ENCODE data around the gene PVALB. TPM values are rescaled to one million over a fixed set of nuclear protein-coding genes. Genes with fewer than 3 reads are reported as not detected.
"Not testable (repeated sequence)": the region's sequence is repeated elsewhere in the genome, so short reads cannot be mapped to it uniquely, and the experiment has no call there.

The PVALB gene
- total and polyA plus RNA-seq, 5 donors from 2014 or later = not detected

GRCh38 chr22:36757668-36758211 lies 59.1 kb downstream of the PVALB start:
- H3K36me3 Mint-ChIP-seq = peaks cover 5% of the 10 kb centered on the region
- peaks cover under 1% of the 10 kb centered on the region for H3K27me3 Mint-ChIP-seq

GRCh38 chr22:36756746-36757655 lies 59.8 kb downstream of the PVALB start:
- no peak overlapping the region for H3K27ac ChIP-seq (ENCODE audit: insufficient read depth, low read length, poor library complexity, severe bottlenecking)
- Mint-ChIP-seq H3K4me1 (peaks cover 0 to 10% (median 2%) of the 10 kb centered on the region in 4 donors), H3K27me3 (peaks cover 6% of the 10 kb centered on the region), H3K36me3 (peaks cover 3% of the 10 kb centered on the region), H3K9me3 (no peaks in the 10 kb centered on the region), H3K27ac (peak overlapping the region in 1 of 3 donors; percentile 75), H3K4me3 (no peak overlapping the region)
- DNase-seq (no peak), ATAC-seq (ENCODE audit: low read depth in 2 of 2) (no peak)
- no peaks in the 10 kb centered on the region for H3K27me3 ChIP-seq (ENCODE audit: control insufficient read depth, insufficient read depth, low read length)
- peaks cover 5% of the 10 kb centered on the region for H3K4me1 ChIP-seq (ENCODE audit: control insufficient read depth, insufficient read depth, low read length, poor library complexity, severe bottlenecking)
- no peak overlapping the region for H3K4me3 ChIP-seq (ENCODE audit: low read depth, low read length)
- H3K36me3 ChIP-seq (ENCODE audit: control insufficient read depth, insufficient read depth, low read length) = no peaks in the 10 kb centered on the region
- no peaks in the 10 kb centered on the region for H3K9me3 ChIP-seq (ENCODE audit: control insufficient read depth in 2 of 2, low read length in 2 of 2)

More at GRCh38 chr22:36757668-36758211, 59.1 kb downstream of the PVALB start:
- Histone ChIP-seq H3K36me3 (ENCODE audit: control insufficient read depth, insufficient read depth, low read length) (no peaks in the 10 kb centered on the region), H3K27me3 (ENCODE audit: control insufficient read depth, insufficient read depth, low read length) (no peaks in the 10 kb centered on the region), H3K9me3 (ENCODE audit: control insufficient read depth in 2 of 2, low read length in 2 of 2) (no peaks in the 10 kb centered on the region), H3K4me1 (ENCODE audit: control insufficient read depth, insufficient read depth, low read length, poor library complexity, severe bottlenecking) (peaks cover 5% of the 10 kb centered on the region), H3K27ac (ENCODE audit: insufficient read depth, low read length, poor library complexity, severe bottlenecking) (no peak overlapping the region), H3K4me3 (ENCODE audit: low read depth, low read length) (no peak overlapping the region)
- peak; percentile 77 to 79 for ATAC-seq (ENCODE audit: low read depth in 2 of 2)
- H3K4me3 Mint-ChIP-seq = no peak overlapping the region
- H3K9me3 Mint-ChIP-seq = no peaks in the 10 kb centered on the region
- peak; percentile 60 to 78 (median 65) for DNase-seq
- H3K4me1 Mint-ChIP-seq = peaks cover 0 to 10% (median 2%) of the 10 kb centered on the region in 4 donors
- H3K27ac Mint-ChIP-seq = peak overlapping the region in 1 of 3 donors; percentile 75

GRCh38 chr22:36756031-36756430 lies 60.8 kb downstream of the PVALB start:
- Histone ChIP-seq H3K4me3 (ENCODE audit: low read depth, low read length) (no peak overlapping the region), H3K27ac (ENCODE audit: insufficient read depth, low read length, poor library complexity, severe bottlenecking) (no peak overlapping the region), H3K27me3 (ENCODE audit: control insufficient read depth, insufficient read depth, low read length) (no peaks in the 10 kb centered on the region), H3K9me3 (ENCODE audit: control insufficient read depth in 2 of 2, low read length in 2 of 2) (no peaks in the 10 kb centered on the region), H3K36me3 (ENCODE audit: control insufficient read depth, insufficient read depth, low read length) (no peaks in the 10 kb centered on the region), H3K4me1 (ENCODE audit: control insufficient read depth, insufficient read depth, low read length, poor library complexity, severe bottlenecking) (peaks cover 5% of the 10 kb centered on the region)
- Mint-ChIP-seq H3K4me3 (no peak overlapping the region), H3K4me1 (peaks cover 0 to 10% (median 2%) of the 10 kb centered on the region in 4 donors), H3K9me3 (no peaks in the 10 kb centered on the region), H3K36me3 (peaks cover 3% of the 10 kb centered on the region), H3K27ac (no peak overlapping the region), H3K27me3 (peaks cover 6% of the 10 kb centered on the region)
- DNase-seq (no peak), ATAC-seq (ENCODE audit: low read depth in 2 of 2) (no peak)

GRCh38 chr22:36755316-36755715 lies 61.5 kb downstream of the PVALB start:
- Histone ChIP-seq H3K4me1 (ENCODE audit: control insufficient read depth, insufficient read depth, low read length, poor library complexity, severe bottlenecking) (peaks cover 5% of the 10 kb centered on the region), H3K27ac (ENCODE audit: insufficient read depth, low read length, poor library complexity, severe bottlenecking) (no peak overlapping the region), H3K27me3 (ENCODE audit: control insufficient read depth, insufficient read depth, low read length) (no peaks in the 10 kb centered on the region), H3K9me3 (ENCODE audit: control insufficient read depth in 2 of 2, low read length in 2 of 2) (no peaks in the 10 kb centered on the region), H3K36me3 (ENCODE audit: control insufficient read depth, insufficient read depth, low read length) (no peaks in the 10 kb centered on the region), H3K4me3 (ENCODE audit: low read depth, low read length) (no peak overlapping the region)
- Mint-ChIP-seq H3K4me1 (peaks cover 0 to 10% (median 2%) of the 10 kb centered on the region in 4 donors), H3K27me3 (peaks cover 6% of the 10 kb centered on the region), H3K27ac (no peak overlapping the region), H3K36me3 (peaks cover 3% of the 10 kb centered on the region), H3K4me3 (no peak overlapping the region), H3K9me3 (no peaks in the 10 kb centered on the region)
- no peak for DNase-seq
- no peak for ATAC-seq (ENCODE audit: low read depth in 2 of 2)

GRCh38 chr22:36754881-36755280 lies 62.0 kb downstream of the PVALB start:
- not testable (repeated sequence) for H3K4me1 ChIP-seq (ENCODE audit: control insufficient read depth, insufficient read depth, low read length, poor library complexity, severe bottlenecking); H3K27ac ChIP-seq (ENCODE audit: insufficient read depth, low read length, poor library complexity, severe bottlenecking); H3K27me3 Mint-ChIP-seq; H3K4me3 ChIP-seq (ENCODE audit: low read depth, low read length); DNase-seq; H3K36me3 Mint-ChIP-seq; H3K36me3 ChIP-seq (ENCODE audit: control insufficient read depth, insufficient read depth, low read length); H3K9me3 Mint-ChIP-seq; H3K27me3 ChIP-seq (ENCODE audit: control insufficient read depth, insufficient read depth, low read length); H3K4me3 Mint-ChIP-seq; H3K9me3 ChIP-seq (ENCODE audit: control insufficient read depth in 2 of 2, low read length in 2 of 2); ATAC-seq (ENCODE audit: low read depth in 2 of 2); H3K27ac Mint-ChIP-seq
- H3K4me1 Mint-ChIP-seq = peaks cover 0 to 10% (median 2%) of the 10 kb centered on the region in 4 donors

GRCh38 chr22:36753916-36754315 lies 62.9 kb downstream of the PVALB start:
- no peaks in the 10 kb centered on the region for H3K27me3 ChIP-seq (ENCODE audit: control insufficient read depth, insufficient read depth, low read length)
- DNase-seq = no peak
- Mint-ChIP-seq H3K9me3 (no peaks in the 10 kb centered on the region), H3K36me3 (no peaks in the 10 kb centered on the region), H3K27me3 (peaks cover 6% of the 10 kb centered on the region), H3K27ac (no peak overlapping the region), H3K4me3 (no peak overlapping the region), H3K4me1 (peaks cover 0 to 10% (median 2%) of the 10 kb centered on the region in 4 donors)
- H3K36me3 ChIP-seq (ENCODE audit: control insufficient read depth, insufficient read depth, low read length) = no peaks in the 10 kb centered on the region
- no peak overlapping the region for H3K4me3 ChIP-seq (ENCODE audit: low read depth, low read length)
- no peaks in the 10 kb centered on the region for H3K9me3 ChIP-seq (ENCODE audit: control insufficient read depth in 2 of 2, low read length in 2 of 2)
- peaks cover 5% of the 10 kb centered on the region for H3K4me1 ChIP-seq (ENCODE audit: control insufficient read depth, insufficient read depth, low read length, poor library complexity, severe bottlenecking)
- H3K27ac ChIP-seq (ENCODE audit: insufficient read depth, low read length, poor library complexity, severe bottlenecking) = no peak overlapping the region
- no peak for ATAC-seq (ENCODE audit: low read depth in 2 of 2)

GRCh38 chr22:36753120-36753802 lies 63.6 kb downstream of the PVALB start:
- no peaks in the 10 kb centered on the region for H3K9me3 Mint-ChIP-seq
- peak overlapping the region in 1 of 3 donors; percentile 14 for H3K27ac Mint-ChIP-seq
- Histone ChIP-seq H3K36me3 (ENCODE audit: control insufficient read depth, insufficient read depth, low read length) (no peaks in the 10 kb centered on the region), H3K9me3 (ENCODE audit: control insufficient read depth in 2 of 2, low read length in 2 of 2) (no peaks in the 10 kb centered on the region), H3K4me1 (ENCODE audit: control insufficient read depth, insufficient read depth, low read length, poor library complexity, severe bottlenecking) (peaks cover 5% of the 10 kb centered on the region), H3K27me3 (ENCODE audit: control insufficient read depth, insufficient read depth, low read length) (no peaks in the 10 kb centered on the region), H3K27ac (ENCODE audit: insufficient read depth, low read length, poor library complexity, severe bottlenecking) (no peak overlapping the region), H3K4me3 (ENCODE audit: low read depth, low read length) (no peak overlapping the region)
- no peaks in the 10 kb centered on the region for H3K36me3 Mint-ChIP-seq
- H3K27me3 Mint-ChIP-seq = peaks cover 6% of the 10 kb centered on the region
- DNase-seq (no peak), ATAC-seq (ENCODE audit: low read depth in 2 of 2) (no peak)
- peaks cover 0 to 10% (median 2%) of the 10 kb centered on the region in 4 donors for H3K4me1 Mint-ChIP-seq
- H3K4me3 Mint-ChIP-seq = no peak overlapping the region
